Keratinocyte (primary cell): ENCODE data around the gene ITGA6.

Experiments used
- EZH2 ChIP-seq: IDR thresholded peaks from one replicate; pipeline ENCODE4 v1.6.1; 2012; ENCODE audit warnings: inconsistent platforms, mild to moderate bottlenecking, low read length, moderate library complexity
- TF ChIP-seq, protein P1 (sequence below), 3 experiments: IDR thresholded peaks in 1 of 3; conservative IDR thresholded peaks in 1 of 3; optimal IDR thresholded peaks in 1 of 3; 2 replicates in 2 of 3; 3 replicates in 1 of 3; pipeline versions ENCODE3 to v1.5.1; 2011; ENCODE audit warnings: low read length in 3 of 3, mild to moderate bottlenecking in 3 of 3, moderate library complexity in 2 of 3, control low read depth in 1 of 3, inconsistent platforms in 1 of 3; ENCODE audit not compliant: insufficient read depth in 2 of 3; ENCODE audit errors: extremely low read depth in 1 of 3

DNA sequence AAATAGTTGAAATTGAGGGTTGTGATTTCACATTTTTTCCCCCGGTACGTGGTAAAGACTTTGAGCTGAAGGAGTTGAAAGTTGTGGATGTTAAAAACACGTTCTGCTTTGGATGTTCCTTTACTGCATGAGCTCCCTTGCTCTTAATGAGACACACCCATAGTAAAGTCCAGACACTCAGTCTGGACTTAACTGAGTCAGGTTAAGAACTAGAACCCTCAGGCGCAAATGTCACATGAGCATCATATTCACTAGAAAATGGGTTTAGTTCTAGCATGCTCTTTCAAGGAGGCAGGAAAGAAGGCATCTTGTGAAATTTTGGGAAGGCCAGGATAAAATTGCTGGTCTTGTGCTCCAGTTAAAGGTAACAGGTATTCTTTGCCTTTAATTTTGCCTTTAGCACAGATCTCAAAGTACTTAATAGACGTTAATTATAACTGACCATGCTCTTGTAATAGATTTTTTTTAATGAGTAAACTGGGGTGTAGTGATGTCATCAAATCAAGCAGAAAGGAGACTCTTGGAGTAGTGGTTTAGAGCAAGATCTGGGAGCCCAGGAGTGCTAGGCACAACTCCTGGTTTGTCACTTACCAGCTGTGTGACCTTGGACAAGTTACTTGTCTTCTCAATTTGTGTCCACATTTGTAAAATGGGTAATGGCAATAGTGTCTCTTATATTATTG is 20.6 kb downstream of the ITGA6 start:
- TF ChIP-seq, protein P1, sequence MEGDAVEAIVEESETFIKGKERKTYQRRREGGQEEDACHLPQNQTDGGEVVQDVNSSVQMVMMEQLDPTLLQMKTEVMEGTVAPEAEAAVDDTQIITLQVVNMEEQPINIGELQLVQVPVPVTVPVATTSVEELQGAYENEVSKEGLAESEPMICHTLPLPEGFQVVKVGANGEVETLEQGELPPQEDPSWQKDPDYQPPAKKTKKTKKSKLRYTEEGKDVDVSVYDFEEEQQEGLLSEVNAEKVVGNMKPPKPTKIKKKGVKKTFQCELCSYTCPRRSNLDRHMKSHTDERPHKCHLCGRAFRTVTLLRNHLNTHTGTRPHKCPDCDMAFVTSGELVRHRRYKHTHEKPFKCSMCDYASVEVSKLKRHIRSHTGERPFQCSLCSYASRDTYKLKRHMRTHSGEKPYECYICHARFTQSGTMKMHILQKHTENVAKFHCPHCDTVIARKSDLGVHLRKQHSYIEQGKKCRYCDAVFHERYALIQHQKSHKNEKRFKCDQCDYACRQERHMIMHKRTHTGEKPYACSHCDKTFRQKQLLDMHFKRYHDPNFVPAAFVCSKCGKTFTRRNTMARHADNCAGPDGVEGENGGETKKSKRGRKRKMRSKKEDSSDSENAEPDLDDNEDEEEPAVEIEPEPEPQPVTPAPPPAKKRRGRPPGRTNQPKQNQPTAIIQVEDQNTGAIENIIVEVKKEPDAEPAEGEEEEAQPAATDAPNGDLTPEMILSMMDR (optimal IDR thresholded peaks at IDR 0.05 in 1 of 3, IDR thresholded peaks at IDR 0.05 in 1 of 3, conservative IDR thresholded peaks at IDR 0.05 in 1 of 3; ENCODE audit: extremely low read depth in 1 of 3, insufficient read depth in 2 of 3, low read length in 3 of 3): no peak
- TF ChIP-seq EZH2: no peak
